ENCODE data around the gene SIRT3. TPM values are rescaled to one million over a fixed set of nuclear protein-coding genes. Genes with fewer than 3 reads are reported as not detected.

The SIRT3 gene
- total and polyA plus RNA-seq, 8 donors = 7.7 to 25.1 (median 11.8) TPM

- intact Hi-C loops (cut with DNase I) = no loop called here
- H3K9me3 ChIP-seq = no peaks in the 10 kb centered on the region
- no peak for FAIRE-seq
Observed at GRCh38 chr11:253886-254270, 17.7 kb upstream of the SIRT3 start.

GRCh38 chr11:253160-253885, 17.2 kb upstream of the SIRT3 start:
- Histone ChIP-seq H3K9me3 (no peaks in the 10 kb centered on the region), H3K36me3 (peaks cover 0 to 19% (median 3%) of the 10 kb centered on the region in 3 donors), H3K27me3 (no peaks in the 10 kb centered on the region), H3K27ac (no peak overlapping the region), H3K4me1 (no peaks in the 10 kb centered on the region), H3K4me3 (no peak overlapping the region)
- DNase-seq (no peak), ATAC-seq (no peak), FAIRE-seq (no peak)
- intact Hi-C loops (cut with DNase I) = no loop called here
- TF ChIP-seq CTCF (IDR thresholded peaks at IDR 0.05) = no peak
- whole genome bisulfite sequencing, 2 donors = 72 to 78% methylated on average over 13 of the region's 13 CpGs

More at GRCh38 chr11:253886-254270, 17.7 kb upstream of the SIRT3 start:
- WGBS, 2 donors = 86 to 92% methylated on average over 5 of the region's 5 CpGs
- no peak for DNase-seq
- ATAC-seq = no peak
- TF ChIP-seq CTCF (IDR thresholded peaks at IDR 0.05) = no peak
- H3K4me1 ChIP-seq = no peaks in the 10 kb centered on the region
- no peaks in the 10 kb centered on the region for H3K27me3 ChIP-seq
- H3K27ac ChIP-seq = no peak overlapping the region
- peaks cover 0 to 13% (median 1%) of the 10 kb centered on the region in 3 donors for H3K36me3 ChIP-seq
- H3K4me3 ChIP-seq = no peak overlapping the region

GRCh38 chr11:252666-253065, 16.5 kb upstream of the SIRT3 start:
- 90 to 92% methylated on average over 8 of the region's 8 CpGs for WGBS, 2 donors
- ATAC-seq (no peak), DNase-seq (no peak), FAIRE-seq (no peak)
- peaks cover 0 to 25% (median 3%) of the 10 kb centered on the region in 3 donors for H3K36me3 ChIP-seq
- H3K27ac ChIP-seq = no peak overlapping the region
- H3K4me1 ChIP-seq = no peaks in the 10 kb centered on the region
- H3K4me3 ChIP-seq = no peak overlapping the region
- intact Hi-C loops (cut with DNase I) = no loop called here
- TF ChIP-seq CTCF (IDR thresholded peaks at IDR 0.05) = no peak
- H3K27me3 ChIP-seq = no peaks in the 10 kb centered on the region
- no peaks in the 10 kb centered on the region for H3K9me3 ChIP-seq

- intact Hi-C loops (cut with DNase I) = no loop called here
- DNase-seq (no peak), FAIRE-seq (no peak), ATAC-seq (no peak)
- no peak overlapping the region for H3K27ac ChIP-seq
- no peaks in the 10 kb centered on the region for H3K4me1 ChIP-seq
- 78 to 82% methylated on average over 10 of the region's 10 CpGs for WGBS, 2 donors
- H3K27me3 ChIP-seq = no peaks in the 10 kb centered on the region
- no peak overlapping the region for H3K4me3 ChIP-seq
- no peak for TF ChIP-seq CTCF (IDR thresholded peaks at IDR 0.05)
- peaks cover 0 to 32% (median 10%) of the 10 kb centered on the region in 3 donors for H3K36me3 ChIP-seq
- H3K9me3 ChIP-seq = no peaks in the 10 kb centered on the region
Observed at GRCh38 chr11:251550-251949, 15.4 kb upstream of the SIRT3 start.

- Histone ChIP-seq H3K4me3 (no peak overlapping the region), H3K27me3 (no peaks in the 10 kb centered on the region), H3K27ac (no peak overlapping the region), H3K36me3 (peaks cover 0 to 38% (median 10%) of the 10 kb centered on the region in 3 donors), H3K9me3 (no peaks in the 10 kb centered on the region), H3K4me1 (no peaks in the 10 kb centered on the region)
- DNase-seq (peak in 5 of 6 donors; percentile 31 to 74 (median 50)), FAIRE-seq (no peak), ATAC-seq (peak; percentile 83 to 94 (median 86))
- peak in 2 of 4 donors; percentile 31 to 45 for TF ChIP-seq CTCF (IDR thresholded peaks at IDR 0.05)
- 82 to 83% methylated on average over 10 of the region's 10 CpGs for WGBS, 2 donors
- intact Hi-C loops (cut with DNase I) = no loop called here
Observed at GRCh38 chr11:250740-251299, 14.7 kb upstream of the SIRT3 start.
